Thyroid gland (tissue), 4 donors: Measurements from ENCODE around the gene SYT9. TPM values are rescaled to one million over a fixed set of nuclear protein-coding genes. Genes with fewer than 3 reads are reported as not detected.

Source experiments
- DNase-seq, 2 donors: peaks; one replicate each; pipeline ENCODE4 v3.0.0-alpha.2; 2019
- H3K27ac ChIP-seq, 3 donors: fragments of 200-600 bp; sonication (generic); 1 replicate in 2 of 3; 2 replicates in 1 of 3; pipeline ENCODE4 v1.5.1; 2016 to 2019; ENCODE audit warnings: mild to moderate bottlenecking in 1 of 3, moderate library complexity in 1 of 3
- H3K27me3 ChIP-seq: fragments of 200-600 bp; sonication (generic); one replicate; pipeline ENCODE4 v1.5.1; 2019
- H3K36me3 ChIP-seq, 2 donors: fragments of 200-600 bp; sonication (generic); one replicate each; pipeline ENCODE4 v1.5.1; 2016 to 2019
- H3K4me1 ChIP-seq, 2 donors: fragments of 200-600 bp; sonication (generic); one replicate each; pipeline ENCODE4 v1.5.1; 2017 to 2019
- H3K4me3 ChIP-seq, 3 donors: fragments of 200-600 bp; sonication (generic); replicated peaks in 1 of 3; 1 replicate in 2 of 3; 2 replicates in 1 of 3; pipeline ENCODE4 v1.5.1; 2016; ENCODE audit warnings: mild to moderate bottlenecking in 1 of 3
- H3K9me3 ChIP-seq: fragments of 200-600 bp; sonication (generic); one replicate; pipeline ENCODE4 v1.5.1; 2017
- CTCF ChIP-seq, 6 experiments: fragments of 200-600 bp in 3 of 6; fragments of 450-650 bp in 3 of 6; sonication (generic) in 3 of 6; IDR thresholded peaks; one replicate each; pipeline ENCODE4 v1.5.1; 2016 to 2019; ENCODE audit warnings: antibody characterized with exemption in 6 of 6, mild to moderate bottlenecking in 2 of 6, inconsistent platforms in 1 of 6, moderate library complexity in 1 of 6
- POLR2A ChIP-seq, 2 donors: fragments of 450-650 bp; IDR thresholded peaks; one replicate each; pipeline ENCODE4 v1.6.1; 2017; ENCODE audit warnings: antibody characterized with exemption in 2 of 2, mild to moderate bottlenecking in 2 of 2, moderate library complexity in 1 of 2
- WGBS, 2 donors: methylation state at CpG; one replicate each; pipeline ENCODE4 v1.1.5; 2017; 5-methylcytosine and 5-hydroxymethylcytosine counted together
- intact Hi-C: fragments of 100-400 bp; cut with DNase I; formaldehyde crosslinking; loops from one replicate; pipeline ENCODE4 v1.15.1; 2023
- total RNA-seq, 4 donors: library from RNA; depleted of rRNA; stranded (reverse); fragments of >200 nt; gene quantifications; one replicate each; pipeline ENCODE4 v1.2.3, GENCODE V29; 2016

Gene SYT9
- total RNA-seq, 4 donors from 2014 or later, result 1.3 to 7.6 (median 4.2) TPM

- 35 to 50% methylated on average over 6 of the region's 6 CpGs for WGBS, 2 donors
- peak; percentile 72 to 77 for DNase-seq
- Histone ChIP-seq H3K36me3 (no peaks in the 10 kb centered on the region), H3K27me3 (no peaks in the 10 kb centered on the region), H3K9me3 (no peaks in the 10 kb centered on the region), H3K4me3 (no peak overlapping the region), H3K27ac (peak overlapping the region in 1 of 3 donors; percentile 28), H3K4me1 (no peaks in the 10 kb centered on the region)
- TF ChIP-seq CTCF (IDR thresholded peaks at IDR 0.05), result no peak
- TF ChIP-seq POLR2A (IDR thresholded peaks at IDR 0.05), result no peak
- intact Hi-C loops, result no loop called here
These were observed 96.1 kb downstream of the SYT9 start for GRCh38 chr11:7347611-7348431.

- H3K27me3 ChIP-seq, result no peaks in the 10 kb centered on the region
- H3K36me3 ChIP-seq, result no peaks in the 10 kb centered on the region
- H3K4me3 ChIP-seq, result no peak overlapping the region
- intact Hi-C loops, result no loop called here
- no peaks in the 10 kb centered on the region for H3K4me1 ChIP-seq
- whole genome bisulfite sequencing, 2 donors, result 19 to 23% methylated on average over 8 of the region's 8 CpGs
- peak overlapping the region in 1 of 3 donors; percentile 58 for H3K27ac ChIP-seq
- no peaks in the 10 kb centered on the region for H3K9me3 ChIP-seq
- TF ChIP-seq CTCF (IDR thresholded peaks at IDR 0.05) (no peak), POLR2A (IDR thresholded peaks at IDR 0.05) (no peak)
- DNase-seq, result peak; percentile 52 to 67
These were observed 97.0 kb downstream of the SYT9 start for GRCh38 chr11:7348432-7349304.

GRCh38 chr11:7351228-7351627 lies 99.5 kb downstream of the SYT9 start:
- H3K4me3 ChIP-seq, result no peak overlapping the region
- intact Hi-C loops, result no loop called here
- DNase-seq, result no peak
- H3K36me3 ChIP-seq, result no peaks in the 10 kb centered on the region
- TF ChIP-seq CTCF (IDR thresholded peaks at IDR 0.05) (no peak), POLR2A (IDR thresholded peaks at IDR 0.05) (no peak)
- no peak overlapping the region for H3K27ac ChIP-seq
- no peaks in the 10 kb centered on the region for H3K9me3 ChIP-seq
- H3K27me3 ChIP-seq, result no peaks in the 10 kb centered on the region
- no peaks in the 10 kb centered on the region for H3K4me1 ChIP-seq
- WGBS, 2 donors, result 66 to 76% methylated on average over 5 of the region's 5 CpGs

- TF ChIP-seq CTCF (IDR thresholded peaks at IDR 0.05) (peak in 1 of 6 experiments; percentile 23), POLR2A (IDR thresholded peaks at IDR 0.05) (no peak)
- Histone ChIP-seq H3K9me3 (no peaks in the 10 kb centered on the region), H3K36me3 (no peaks in the 10 kb centered on the region), H3K4me1 (no peaks in the 10 kb centered on the region), H3K27ac (no peak overlapping the region), H3K27me3 (no peaks in the 10 kb centered on the region), H3K4me3 (no peak overlapping the region)
- no peak for DNase-seq
- intact Hi-C loops, result no loop called here
- WGBS, 2 donors, result 54 to 58% methylated on average over 4 of the region's 4 CpGs
These were observed 101.4 kb downstream of the SYT9 start for GRCh38 chr11:7353100-7353499.
